HG02759 (cell line): ENCODE results near the gene SSTR5.

Source experiments
- ATAC-seq: cut with Tn5 transposase; IDR thresholded peaks from one replicate; pipeline ENCODE4 v1.9.1; 2021; ENCODE audit warnings: mild to moderate bottlenecking, moderate library complexity; ENCODE audit not compliant: unreplicated experiment

Gene SSTR5

DNA sequence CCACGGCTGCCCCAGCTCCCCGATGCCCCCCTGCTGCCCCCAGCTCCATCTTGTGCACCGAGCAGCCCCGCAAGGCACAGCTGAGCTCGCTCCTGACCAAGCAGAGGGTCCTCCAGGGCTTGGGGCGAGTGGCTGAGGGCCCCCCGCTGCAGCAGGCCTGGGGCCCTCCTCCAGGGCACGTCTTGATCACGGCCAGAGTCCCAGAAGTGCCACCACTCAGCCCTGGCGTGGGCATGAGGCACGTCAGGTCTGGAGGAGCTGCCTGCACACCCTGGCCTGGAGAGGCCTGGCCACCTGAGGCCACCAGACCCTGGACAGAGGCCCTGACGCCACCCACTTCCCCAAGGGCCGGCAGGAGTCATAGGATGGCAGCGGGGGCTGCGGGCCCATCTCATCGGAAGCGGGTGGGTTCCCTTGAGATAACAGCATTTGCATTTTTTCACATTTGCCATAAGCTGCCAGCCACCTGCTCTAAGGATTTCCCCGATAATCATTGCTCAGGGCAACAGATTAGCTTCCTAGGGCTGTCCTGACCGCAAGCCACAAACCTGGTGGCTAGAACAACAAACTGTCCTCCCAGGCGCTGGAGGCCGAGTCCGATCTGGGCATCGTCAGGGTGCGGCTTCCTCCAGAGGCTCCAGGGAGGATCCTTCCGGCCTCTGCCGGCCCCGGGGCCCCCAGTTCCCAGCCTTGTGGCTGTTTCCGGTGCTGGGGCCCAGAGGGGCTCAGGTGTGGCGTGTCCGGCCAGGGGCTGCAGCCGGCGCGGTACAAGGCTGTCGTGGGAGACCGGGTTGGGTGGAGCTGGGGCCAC is 47.4 kb downstream of the SSTR5 start:
- ATAC-seq, result no peak

DNA sequence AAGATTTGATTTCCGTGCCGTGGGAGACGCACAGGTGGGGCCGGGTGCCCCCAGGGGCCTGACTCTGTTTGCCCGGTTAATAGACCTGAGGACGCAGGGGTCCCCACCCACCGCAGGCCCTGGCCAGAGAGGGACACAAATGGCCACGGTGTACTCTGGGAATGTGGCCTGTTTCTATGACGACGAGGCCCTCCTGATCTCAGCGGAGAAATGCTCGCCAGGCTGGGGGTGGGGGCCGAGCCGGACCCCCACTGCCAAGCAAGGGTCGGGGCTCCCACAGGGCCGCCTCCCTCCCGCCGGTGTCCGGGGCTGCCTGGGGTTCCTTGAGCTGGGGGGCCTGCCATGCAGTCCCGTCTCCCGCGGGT is 48.0 kb downstream of the SSTR5 start:
- ATAC-seq, result no peak

GRCh38 chr16:1121009-1121408 is 48.5 kb downstream of the SSTR5 start:
- no peak for ATAC-seq

DNA sequence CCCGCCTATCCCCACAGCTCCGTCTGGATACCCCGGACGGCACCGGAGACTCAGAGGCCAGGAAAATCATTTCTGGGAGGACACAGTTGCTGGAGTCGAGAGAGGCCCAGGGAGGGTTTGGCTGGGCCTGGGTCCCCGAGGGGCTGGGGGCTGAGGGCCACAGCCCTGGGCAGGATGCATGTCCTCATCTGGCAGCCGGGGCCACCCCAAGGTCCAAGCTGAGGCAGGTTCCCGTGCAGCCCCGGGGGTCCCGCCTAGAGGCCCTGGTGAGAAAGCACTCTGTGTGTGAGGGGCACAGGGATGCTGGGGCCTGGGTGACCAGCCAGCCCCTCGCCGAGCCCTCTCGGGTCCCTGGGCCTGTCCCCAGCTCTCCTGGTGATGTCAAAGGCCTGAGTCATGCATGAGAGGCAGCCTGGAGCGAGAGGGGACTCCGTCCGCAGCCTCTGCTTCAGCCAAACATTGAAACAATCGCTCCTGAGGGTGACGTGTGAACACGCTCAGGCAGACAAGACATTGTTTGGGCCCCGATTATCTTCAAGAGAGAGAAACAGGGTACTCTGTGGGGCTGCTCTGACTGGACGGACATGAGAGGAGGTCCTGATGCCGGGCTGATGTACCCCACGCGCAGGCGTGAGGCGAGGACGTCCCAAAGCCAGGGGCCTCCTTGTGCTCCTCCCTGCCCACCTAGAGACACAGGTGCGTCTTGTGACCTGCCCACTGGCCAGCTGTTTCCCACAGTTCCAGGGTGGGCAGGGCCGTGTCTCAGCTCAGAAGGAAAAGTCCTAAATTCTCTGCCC is 49.3 kb downstream of the SSTR5 start:
- no peak for ATAC-seq

DNA sequence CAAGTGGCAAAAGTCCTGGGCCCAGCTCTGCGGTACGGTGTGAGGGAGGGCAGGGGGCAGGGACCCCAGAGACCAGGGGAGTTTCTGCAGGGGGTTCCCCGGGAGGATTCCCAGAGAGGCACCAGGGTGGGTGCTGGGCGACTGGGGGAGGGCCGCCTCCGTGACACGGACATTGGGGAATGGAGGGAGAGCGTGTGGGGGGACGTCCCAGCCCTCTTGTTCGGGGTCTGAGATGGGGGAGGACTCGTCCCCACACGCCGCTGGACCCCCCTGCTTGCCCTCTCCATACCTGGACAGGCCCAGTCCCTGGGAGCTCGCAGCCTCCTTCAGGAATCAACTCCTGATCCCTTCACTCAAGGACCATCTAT is 49.8 kb downstream of the SSTR5 start:
- no peak for ATAC-seq

- no peak for ATAC-seq
Observed at GRCh38 chr16:1123525-1124230, 51.1 kb downstream of the SSTR5 start.

- no peak for ATAC-seq
Observed at GRCh38 chr16:1124291-1124690, 51.7 kb downstream of the SSTR5 start.

DNA sequence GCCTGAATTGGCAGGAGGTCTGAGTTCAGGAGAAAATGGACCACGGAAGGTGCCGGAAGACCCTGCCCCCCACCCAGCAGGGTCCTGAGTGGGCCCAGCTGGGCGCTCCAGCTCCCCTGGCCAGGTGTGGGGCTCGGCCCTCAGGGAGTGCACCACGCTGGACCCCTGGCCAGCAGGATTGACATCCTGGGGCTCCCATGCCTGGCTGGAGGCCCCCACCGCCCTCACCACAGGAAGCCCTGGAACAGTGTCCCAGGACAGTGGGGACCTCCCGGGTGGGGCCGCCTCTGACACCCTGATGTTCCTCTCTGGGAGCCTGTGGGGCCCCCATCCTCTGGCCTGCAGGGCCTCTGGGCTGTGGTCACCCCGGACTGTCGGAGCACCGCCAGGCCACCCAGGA is 52.2 kb downstream of the SSTR5 start:
- no peak for ATAC-seq

DNA sequence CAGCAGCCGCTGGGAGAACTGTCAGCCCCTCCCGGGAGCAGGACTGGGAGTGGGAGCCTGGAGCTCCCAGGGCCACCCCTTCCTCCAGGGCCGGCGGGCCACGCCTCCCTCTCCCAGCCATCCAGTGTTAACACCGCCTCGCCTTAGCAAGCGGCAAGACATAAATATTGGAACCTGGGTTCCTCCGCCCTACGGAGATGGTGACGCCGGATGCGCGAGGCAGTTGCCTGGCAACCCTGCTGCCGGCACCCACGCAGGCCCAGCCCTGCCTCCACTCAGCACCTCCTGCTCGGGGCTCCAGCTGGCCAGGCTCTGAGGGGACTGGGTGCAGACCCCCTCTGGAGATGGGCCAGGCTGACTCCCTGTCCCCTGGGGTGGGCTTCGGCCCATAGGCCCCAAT is 52.9 kb downstream of the SSTR5 start:
- no peak for ATAC-seq

DNA sequence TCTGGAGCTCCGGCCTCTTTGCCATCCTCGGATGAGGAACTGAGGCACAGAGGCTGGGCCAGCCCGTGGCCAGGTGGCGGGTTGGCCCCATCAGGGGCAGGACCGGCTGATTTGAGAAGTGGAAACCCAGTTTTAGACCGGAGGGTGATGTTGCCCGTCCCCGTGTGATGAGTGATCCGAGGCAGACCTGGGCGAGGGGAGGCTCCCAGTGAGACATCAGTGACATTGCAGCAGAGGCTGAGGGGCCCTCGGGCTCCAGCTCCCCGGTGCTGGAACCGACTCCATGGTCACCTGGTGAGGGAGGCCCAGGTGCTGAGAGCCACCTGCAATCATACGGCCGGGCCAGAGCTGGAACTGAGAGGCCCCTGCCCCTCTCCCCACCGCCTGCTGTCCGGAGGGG is 53.5 kb downstream of the SSTR5 start:
- no peak for ATAC-seq

DNA sequence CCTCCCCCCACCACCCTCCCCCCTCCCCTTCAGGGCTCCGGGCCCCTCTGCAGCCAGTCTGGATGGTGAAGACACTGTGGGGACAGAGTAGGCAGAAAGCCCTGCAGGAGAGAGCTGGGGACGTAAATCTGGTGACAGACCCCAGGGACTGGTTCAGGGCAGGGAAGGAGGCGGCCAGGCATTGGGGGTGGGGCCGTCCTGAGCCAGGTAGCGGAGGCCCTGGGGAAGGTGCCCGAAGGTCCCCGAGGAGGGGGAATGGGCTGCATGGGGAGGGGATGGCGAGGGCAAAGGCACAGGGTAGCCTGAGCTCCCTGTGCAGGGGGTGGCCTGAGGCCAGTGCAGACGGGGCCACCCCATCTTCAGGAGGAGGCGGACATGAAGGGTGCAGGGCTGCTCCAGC is 54.0 kb downstream of the SSTR5 start:
- no peak for ATAC-seq

- no peak for ATAC-seq
Observed at GRCh38 chr16:1127101-1127500, 54.6 kb downstream of the SSTR5 start.

- ATAC-seq, result no peak
Observed at GRCh38 chr16:1127971-1128715, 55.6 kb downstream of the SSTR5 start.

GRCh38 chr16:1129106-1129960 is 56.8 kb downstream of the SSTR5 start:
- ATAC-seq, result no peak

GRCh38 chr16:1130382-1130781 is 57.8 kb downstream of the SSTR5 start:
- no peak for ATAC-seq
